HEK293T (cell line): ENCODE data around the gene SOAT2.

Experiments
- BHLHE40 ChIP-seq: fragments of 450-650 bp; IDR thresholded peaks from 2 replicates; pipeline ENCODE4 v1.6.1; 2016; ENCODE audit warnings: mild to moderate bottlenecking, moderate library complexity, borderline replicate concordance
- CTBP1 ChIP-seq: fragments of 450-650 bp; IDR thresholded peaks from 2 replicates; pipeline ENCODE4 v1.6.1; 2016; ENCODE audit warnings: borderline replicate concordance
- ELF4 ChIP-seq: fragments of 450-650 bp; IDR thresholded peaks from 2 replicates; pipeline ENCODE4 v1.6.1; 2017; ENCODE audit warnings: antibody characterized with exemption
- FOXA1 ChIP-seq: fragments of 450-650 bp; IDR thresholded peaks from 2 replicates; pipeline ENCODE4 v1.6.1; 2016; ENCODE audit warnings: mild to moderate bottlenecking
- FOXK2 ChIP-seq: fragments of 450-650 bp; IDR thresholded peaks from 2 replicates; pipeline ENCODE4 v1.6.1; 2016; ENCODE audit warnings: mild to moderate bottlenecking
- FOXM1 ChIP-seq: fragments of 450-650 bp; IDR thresholded peaks from 2 replicates; pipeline ENCODE4 v1.6.1; 2017; ENCODE audit warnings: mild to moderate bottlenecking, borderline replicate concordance
- L3MBTL2 ChIP-seq: fragments of 450-650 bp; conservative IDR thresholded peaks from 2 replicates; pipeline ENCODE4 v1.6.1; 2016; ENCODE audit warnings: mild to moderate bottlenecking
- LEF1 ChIP-seq: fragments of 450-650 bp; IDR thresholded peaks from 2 replicates; pipeline ENCODE4 v1.6.1; 2017; ENCODE audit warnings: mild to moderate bottlenecking, borderline replicate concordance
- NFRKB ChIP-seq: fragments of 450-650 bp; IDR thresholded peaks from 2 replicates; pipeline ENCODE4 v1.6.1; 2016; ENCODE audit warnings: mild to moderate bottlenecking, moderate library complexity
- PKNOX1 ChIP-seq: fragments of 450-650 bp; IDR thresholded peaks from 2 replicates; pipeline ENCODE4 v1.6.1; 2016
- SP1 ChIP-seq: fragments of 450-650 bp; IDR thresholded peaks from 2 replicates; pipeline ENCODE4 v1.6.1; 2017
- SUZ12 ChIP-seq: fragments of 450-650 bp; IDR thresholded peaks from 2 replicates; pipeline ENCODE4 v1.6.1; 2016; ENCODE audit warnings: mild to moderate bottlenecking
- TARDBP ChIP-seq: fragments of 450-650 bp; IDR thresholded peaks from 2 replicates; pipeline ENCODE4 v1.6.1; 2016
- ZNF384 ChIP-seq: fragments of 450-650 bp; IDR thresholded peaks from 2 replicates; pipeline ENCODE4 v1.6.1; 2016

GRCh38 chr12:53074999-53075370, 28.3 kb upstream of the SOAT2 start:
- TF ChIP-seq SP1: no peak
- TF ChIP-seq SUZ12: no peak
- TF ChIP-seq L3MBTL2: no peak
- TF ChIP-seq BHLHE40: no peak
- no peak for TF ChIP-seq LEF1
- no peak for TF ChIP-seq PKNOX1
- TF ChIP-seq FOXA1: no peak
- TF ChIP-seq FOXK2: no peak
- no peak for TF ChIP-seq ELF4
- no peak for TF ChIP-seq FOXM1
- no peak for TF ChIP-seq ZNF384
- TF ChIP-seq TARDBP: no peak
- no peak for TF ChIP-seq NFRKB
- no peak for TF ChIP-seq CTBP1
